Astrocyte (in vitro differentiated cells and primary cell): Measurements from ENCODE around the gene CHCHD3.

ENCODE experiments used
- EZH2 ChIP-seq: IDR thresholded peaks from 2 replicates; pipeline ENCODE4 v1.6.1; 2012; ENCODE audit warnings: mild to moderate bottlenecking, low read length, inconsistent platforms; ENCODE audit not compliant: insufficient read depth
- TF ChIP-seq, protein P1 (sequence below): IDR thresholded peaks from 2 replicates; pipeline ENCODE4 v1.5.1; 2011; ENCODE audit warnings: low read depth, mild to moderate bottlenecking, inconsistent platforms, low read length, moderate library complexity; ENCODE audit not compliant: insufficient read depth

DNA sequence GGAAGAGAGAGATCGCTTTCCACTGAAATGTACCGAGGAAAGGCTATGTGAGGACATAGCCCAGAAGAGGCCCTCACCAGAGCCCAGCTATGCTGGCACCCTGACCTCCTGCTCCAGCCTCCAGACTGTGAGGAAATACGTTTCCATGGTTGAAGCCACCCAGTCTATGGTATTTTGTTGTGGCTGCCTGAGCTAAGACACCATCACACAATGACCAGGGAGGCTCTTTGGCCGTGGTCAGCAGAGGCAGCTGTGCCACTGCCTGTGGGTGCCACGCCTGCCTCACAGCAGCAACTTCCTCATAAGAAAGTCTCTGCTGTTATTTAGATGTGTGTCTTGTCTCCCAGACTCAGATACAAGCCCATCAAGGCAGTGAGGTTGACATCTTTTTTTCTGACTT, 322.9 kb downstream of the CHCHD3 start:
- TF ChIP-seq, protein P1, sequence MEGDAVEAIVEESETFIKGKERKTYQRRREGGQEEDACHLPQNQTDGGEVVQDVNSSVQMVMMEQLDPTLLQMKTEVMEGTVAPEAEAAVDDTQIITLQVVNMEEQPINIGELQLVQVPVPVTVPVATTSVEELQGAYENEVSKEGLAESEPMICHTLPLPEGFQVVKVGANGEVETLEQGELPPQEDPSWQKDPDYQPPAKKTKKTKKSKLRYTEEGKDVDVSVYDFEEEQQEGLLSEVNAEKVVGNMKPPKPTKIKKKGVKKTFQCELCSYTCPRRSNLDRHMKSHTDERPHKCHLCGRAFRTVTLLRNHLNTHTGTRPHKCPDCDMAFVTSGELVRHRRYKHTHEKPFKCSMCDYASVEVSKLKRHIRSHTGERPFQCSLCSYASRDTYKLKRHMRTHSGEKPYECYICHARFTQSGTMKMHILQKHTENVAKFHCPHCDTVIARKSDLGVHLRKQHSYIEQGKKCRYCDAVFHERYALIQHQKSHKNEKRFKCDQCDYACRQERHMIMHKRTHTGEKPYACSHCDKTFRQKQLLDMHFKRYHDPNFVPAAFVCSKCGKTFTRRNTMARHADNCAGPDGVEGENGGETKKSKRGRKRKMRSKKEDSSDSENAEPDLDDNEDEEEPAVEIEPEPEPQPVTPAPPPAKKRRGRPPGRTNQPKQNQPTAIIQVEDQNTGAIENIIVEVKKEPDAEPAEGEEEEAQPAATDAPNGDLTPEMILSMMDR: no peak
- TF ChIP-seq EZH2: no peak
